Nucleus accumbens (tissue), 56 donors: ENCODE measurements around the gene CDK5RAP3.
"Not testable (repeated sequence)": the region's sequence is repeated elsewhere in the genome, so short reads cannot be mapped to it uniquely, and the experiment has no call there.

Experiments
- DNase-seq, 56 donors: peaks; one replicate each; lab custom pipeline; 2025; lab: John Stamatoyannopoulos, UW

CDK5RAP3 gene

DNA sequence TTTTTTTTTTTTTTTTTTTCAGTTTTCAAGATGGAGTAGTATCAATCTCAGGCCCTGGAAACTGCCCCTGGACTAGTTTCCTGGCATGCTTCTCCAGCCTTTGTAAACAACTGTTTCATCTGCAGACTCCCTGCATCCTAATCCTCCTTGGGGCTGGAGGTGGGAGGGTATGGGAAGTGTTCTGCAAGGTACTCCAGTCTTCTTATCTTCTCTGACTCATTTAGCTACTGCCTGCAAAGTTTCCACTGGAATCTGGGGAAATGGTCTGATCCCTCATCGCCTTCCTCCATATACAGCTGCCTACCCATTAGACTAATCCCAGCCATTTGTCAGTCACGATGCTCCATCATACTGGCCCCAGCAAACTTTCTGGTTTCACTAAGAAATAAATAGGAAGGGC, 45.2 kb downstream of the CDK5RAP3 start:
- DNase-seq = peak in 1 of 56 donors; percentile 5

DNA sequence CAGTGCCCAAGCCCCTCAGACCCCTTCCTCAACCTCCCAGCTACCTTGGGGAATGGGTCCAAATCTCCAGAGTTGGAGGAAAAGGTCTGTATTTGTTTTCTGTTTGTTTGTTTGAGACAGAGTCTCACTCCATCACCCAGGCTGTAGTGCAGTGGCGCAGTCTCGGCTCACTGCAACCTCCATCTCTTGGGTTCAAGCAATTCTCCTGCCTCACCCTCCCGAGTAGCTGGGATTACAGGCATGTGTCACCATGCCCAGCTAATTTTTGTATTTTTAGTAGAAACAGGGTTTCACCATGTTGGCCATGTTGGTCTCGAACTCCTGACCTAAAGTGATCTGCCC, 46.9 kb downstream of the CDK5RAP3 start:
- not testable (repeated sequence) for DNase-seq

DNA sequence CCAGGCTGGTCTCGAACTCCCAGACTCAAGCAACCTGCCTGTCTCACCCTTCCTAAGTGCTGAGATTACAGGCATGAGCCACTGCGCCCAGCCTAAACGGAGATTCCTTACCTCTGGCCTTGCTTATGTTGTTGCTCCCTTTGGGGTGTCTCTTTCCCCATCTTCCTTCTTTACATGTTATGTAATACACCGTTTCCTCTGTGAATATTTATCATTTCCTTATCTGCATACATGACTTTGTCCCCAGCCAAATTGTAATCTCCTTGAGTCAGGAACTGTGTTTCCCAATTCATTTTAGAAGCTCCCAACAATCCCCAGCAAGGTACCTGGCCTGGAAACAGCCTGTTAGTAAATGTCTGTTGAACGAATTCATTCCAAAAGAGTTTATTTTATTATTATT, 51.0 kb downstream of the CDK5RAP3 start:
- no peak for DNase-seq

DNA sequence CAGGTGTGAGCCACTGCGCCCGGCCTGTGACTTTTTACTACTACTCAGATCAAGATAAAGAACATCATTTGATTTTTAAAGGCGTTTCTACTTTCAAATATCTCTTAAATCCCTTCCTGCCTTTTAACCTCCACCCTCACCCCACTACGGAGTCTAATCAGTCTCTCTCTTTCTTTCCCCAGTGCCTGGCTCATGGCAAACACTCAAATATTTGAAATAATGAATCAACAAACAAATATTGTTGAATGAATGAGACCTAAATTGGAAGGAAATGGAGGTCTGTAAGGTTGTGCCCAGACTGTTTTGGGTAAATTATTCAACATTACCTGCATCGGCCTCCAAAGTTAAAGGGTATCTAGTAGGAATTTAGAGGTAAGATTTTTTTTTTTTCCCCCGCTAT, 52.0 kb downstream of the CDK5RAP3 start:
- no peak for DNase-seq

DNA sequence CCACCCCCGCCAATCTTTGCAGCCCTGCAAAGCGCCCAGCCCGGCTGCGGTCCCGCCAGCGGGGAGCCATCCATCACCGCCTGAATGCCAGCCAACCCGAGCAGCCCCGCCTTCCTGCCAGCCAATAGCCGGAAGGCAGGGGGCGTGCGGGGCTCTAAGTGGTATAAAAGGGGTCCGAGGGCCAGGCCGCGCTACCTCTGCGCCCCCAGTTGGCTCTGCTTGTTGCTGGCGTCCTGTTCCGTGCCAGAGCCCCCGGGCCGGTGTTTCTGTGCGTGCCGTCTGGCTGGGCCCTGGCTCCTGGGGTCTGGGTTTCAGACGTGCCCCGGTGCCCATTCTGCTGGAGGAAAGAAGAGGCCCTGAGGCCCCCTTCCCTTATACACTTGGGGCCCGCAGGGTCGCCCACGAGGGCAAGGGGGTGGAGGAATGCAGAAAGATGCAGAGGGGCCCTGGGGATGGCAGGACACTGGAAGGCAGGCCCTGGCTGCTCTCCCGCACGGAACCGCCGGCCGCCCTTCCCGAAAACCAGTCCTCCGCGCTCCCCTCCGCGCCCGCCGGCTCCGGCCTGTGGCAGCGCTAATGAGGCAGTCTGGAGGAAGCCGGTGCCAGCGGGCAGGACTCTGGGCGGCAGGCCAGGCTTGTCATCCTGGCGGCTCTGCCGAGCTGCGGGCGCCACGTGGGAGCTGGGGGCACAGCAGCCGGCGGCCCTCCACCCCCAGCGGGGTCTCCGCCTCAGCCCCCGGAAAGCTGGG, 52.7 kb downstream of the CDK5RAP3 start:
- peak in 53 of 56 donors; percentile 17 to 93 (median 74) for DNase-seq

DNA sequence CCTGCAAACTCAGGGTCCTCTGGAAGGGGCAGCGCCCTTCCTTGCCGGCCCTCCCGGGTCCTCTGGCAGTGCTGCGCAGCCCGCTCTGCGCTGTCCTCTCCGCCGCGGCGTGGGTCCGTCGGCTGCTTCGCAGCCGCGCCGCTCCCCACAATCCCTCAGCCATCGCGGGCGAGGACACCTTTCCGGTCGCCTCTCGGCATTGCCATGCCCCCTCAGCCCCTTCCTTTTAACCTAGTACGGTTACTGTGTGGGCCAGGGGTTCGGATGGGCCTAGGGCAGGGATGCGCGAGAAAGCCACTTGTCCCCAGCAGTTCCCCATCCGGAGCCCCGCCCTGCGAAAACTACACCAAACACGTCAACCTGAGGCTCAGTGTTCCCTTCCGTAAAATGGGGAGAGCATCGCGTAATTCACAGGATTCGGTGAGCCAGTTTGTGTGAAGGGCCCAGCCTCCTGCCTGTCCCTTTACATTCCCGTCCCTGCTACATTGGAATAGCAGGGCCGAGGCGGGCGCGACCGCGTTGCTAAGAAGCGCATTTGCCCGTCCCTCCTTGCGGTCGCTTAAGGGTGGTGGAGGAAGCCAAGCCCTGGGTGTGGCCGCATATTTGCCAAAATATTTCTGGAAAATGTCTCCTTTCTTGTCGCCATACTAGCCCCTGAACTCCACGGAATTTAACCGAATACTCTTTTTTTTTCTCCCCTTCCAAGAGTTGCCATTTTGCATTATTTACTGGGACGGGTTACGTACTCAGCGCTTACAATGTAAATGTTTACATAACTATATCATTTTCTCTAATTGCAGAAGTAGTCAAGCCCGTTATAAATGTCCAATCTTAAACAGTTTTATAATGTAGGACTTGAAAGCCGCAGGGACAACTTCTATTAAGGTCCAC, 53.5 kb downstream of the CDK5RAP3 start:
- DNase-seq = peak in 15 of 56 donors; percentile 23 to 56 (median 45)

DNA sequence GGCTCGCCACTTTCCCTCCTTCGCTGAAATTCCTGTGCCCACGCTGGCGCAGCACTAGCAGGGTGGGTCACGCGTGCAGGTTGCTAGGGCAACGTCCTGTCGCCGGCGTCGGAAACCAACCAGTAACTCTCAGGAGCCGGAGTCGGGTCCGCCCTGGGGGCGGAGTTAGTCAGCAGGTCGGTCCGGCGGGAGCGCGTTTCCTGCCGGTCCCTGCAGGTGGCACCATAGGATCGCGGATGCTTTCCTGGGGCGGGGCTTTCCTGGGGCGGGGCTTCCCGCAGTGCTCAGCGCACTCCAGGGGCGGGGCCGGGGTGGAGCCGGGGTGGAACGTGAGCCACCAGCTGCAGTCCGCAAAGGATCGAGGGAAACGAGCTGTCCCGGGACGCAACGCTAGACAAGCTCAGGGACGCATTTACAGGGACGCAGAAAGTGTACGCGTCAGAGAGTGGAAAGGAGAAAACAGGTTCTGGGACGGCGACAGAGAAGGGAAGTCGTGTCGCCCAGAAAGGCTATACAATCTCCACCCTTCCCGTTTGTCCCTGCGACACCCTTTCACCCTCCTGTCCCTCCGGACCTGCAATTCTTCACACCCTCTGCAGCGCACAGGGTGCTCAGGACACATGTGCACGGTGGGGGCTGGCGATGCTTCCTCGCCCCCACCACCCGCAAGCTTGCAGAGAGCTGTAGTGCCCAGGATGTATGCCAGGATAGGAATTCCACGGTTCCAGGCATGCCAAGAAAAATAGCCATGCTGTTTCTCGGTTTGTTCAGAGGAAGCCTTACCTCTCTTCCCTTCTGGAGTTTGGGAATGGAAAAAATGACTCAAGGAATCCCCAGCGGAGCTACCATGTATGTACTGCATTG, 54.4 kb downstream of the CDK5RAP3 start:
- peak; percentile 82 to 99 (median 97) for DNase-seq

DNA sequence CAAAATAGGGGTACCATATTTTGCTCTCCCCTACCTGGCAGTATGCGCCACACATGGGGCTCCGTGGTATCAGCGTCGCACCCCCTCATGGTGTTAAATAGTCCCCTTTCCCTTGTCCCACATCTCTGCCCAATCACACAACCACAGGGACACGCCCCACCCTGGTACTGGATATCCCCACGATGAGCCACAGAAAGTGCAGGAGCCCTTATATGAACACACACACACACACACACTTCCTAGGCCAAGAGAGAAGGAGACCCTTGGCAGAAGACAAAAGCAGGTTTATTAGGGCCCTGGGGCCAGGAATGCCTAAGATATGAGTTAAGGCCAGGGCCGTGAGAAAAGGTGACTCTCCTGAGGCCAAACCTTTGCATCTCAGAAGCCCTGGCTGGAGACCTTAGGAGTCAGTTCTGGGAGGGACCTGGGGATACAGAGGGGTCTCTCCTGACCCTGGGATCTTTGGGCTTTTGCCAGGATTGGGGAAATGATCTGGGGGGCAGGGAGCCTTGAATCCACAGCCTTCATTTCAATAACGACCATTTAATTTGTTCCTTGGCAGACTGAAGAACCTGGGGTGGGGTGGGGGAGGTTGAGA, 55.1 kb downstream of the CDK5RAP3 start:
- no peak for DNase-seq

DNA sequence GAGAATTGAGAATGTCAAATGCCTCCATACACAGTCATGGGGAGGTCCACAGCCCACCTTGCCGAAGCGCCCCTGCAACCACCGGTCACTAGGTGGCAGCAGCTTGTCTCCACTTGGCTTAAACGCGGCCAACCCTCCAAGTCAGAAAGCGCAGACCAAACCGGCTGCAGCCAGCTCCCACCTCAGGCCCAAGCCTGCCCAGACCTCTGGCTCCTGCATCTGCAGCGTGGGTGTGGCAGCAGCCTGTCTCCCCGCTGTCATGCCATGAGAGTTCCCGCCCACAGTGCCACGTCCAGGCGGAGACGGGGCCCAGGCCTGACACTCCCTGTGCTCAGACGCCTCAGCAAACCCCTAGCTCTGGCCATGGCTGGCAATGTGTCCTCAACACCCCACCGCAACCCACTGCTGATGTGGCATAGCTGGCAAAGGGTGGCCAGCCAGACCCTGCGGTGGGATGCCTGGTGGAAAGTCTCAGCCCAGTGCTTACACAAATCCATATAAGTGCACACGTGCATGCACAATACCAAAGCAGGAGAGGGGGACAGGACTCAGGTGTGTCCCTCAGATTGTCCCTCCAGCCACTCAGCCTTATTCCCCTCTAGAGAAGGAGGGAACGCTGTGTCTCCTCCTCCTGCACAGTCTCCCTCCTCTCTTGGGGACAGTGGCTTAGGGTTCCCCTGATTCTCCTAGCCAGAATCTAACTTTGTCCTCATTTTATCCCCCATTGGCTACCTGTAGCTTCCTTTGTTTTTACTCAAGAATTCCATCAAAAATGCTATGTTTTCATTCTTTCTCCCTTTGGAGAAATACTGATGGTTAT, 55.8 kb downstream of the CDK5RAP3 start:
- peak in 52 of 56 donors; percentile 9 to 87 (median 58) for DNase-seq

DNA sequence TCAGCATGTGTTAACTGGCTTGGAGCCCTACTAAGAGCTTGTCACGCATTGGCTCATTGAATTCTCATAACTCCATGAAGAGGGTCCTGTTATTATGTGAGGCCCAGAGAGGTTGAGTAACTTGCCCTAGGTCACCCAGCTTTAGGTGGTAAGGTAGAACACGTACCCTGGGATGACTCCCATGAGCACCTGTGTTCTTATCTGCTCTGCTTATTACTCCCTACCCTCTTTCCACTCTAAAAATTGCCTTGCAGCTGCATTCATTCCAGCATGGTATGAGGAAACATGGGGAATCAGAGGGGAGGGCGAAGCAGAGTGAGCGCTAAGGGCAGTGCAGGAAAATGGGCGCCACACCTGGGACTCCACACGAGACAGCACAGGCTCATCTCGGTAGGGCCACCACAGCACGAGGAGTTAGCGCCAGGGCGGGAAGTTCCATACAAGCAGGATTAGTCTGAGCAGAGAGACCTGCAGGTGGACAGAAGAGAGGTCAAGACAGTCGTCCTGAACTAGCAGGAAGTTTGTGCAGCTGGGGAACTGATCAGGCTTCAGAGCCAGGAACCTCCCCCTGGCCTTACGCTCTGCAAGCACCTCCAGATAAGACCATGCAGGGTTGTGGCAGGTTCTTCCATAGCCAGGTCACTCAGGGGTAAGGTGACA, 56.5 kb downstream of the CDK5RAP3 start:
- no peak for DNase-seq

DNA sequence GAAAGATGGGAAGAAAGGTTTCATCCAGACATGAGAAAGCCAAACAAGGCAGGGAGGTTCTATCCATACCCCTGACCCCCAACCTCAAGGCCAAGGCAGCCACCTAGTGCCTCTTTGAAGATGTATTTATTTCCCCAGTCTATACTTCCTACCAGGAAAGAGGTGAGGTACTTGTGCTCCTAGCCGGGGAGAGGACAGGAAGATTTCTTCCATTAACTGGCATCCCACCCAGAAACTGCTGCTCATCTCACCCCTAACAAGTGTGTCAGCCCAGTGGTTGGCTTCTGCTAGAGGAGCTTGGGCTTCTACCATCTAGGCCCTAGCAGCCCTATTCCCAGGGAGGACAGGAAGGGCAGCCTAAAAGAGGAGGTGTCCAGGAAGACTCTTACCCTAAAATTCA, 57.8 kb downstream of the CDK5RAP3 start:
- DNase-seq = no peak

DNA sequence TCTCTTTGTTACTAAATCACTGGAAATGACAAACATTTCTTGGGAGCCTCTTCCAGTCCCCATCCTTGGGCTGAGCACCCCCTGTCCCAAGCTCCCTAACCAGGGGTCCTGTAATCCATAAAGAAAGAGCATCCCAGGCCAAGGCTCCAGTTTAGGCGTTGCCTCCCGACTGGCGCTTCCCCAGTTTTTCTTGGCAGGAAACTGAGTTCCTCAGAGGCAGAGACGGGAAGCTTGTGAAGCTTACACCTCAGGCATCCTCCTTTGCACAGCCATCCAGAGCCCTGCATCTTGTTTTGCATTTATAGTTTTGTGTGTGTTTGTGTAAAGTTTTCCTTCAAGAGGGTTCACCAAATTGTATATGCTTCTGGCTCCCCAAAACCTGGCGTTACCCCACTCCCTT, 59.6 kb downstream of the CDK5RAP3 start:
- no peak for DNase-seq
